ENCODE results near the gene BCAT1.

- no peak for TF ChIP-seq EP300 (IDR thresholded peaks at IDR 0.05; ENCODE audit: low read depth)
- TF ChIP-seq CTCF (IDR thresholded peaks at IDR 0.05) = no peak
- TF ChIP-seq POLR2A (IDR thresholded peaks at IDR 0.05) = no peak
- TF ChIP-seq POLR2AphosphoS5 (IDR thresholded peaks at IDR 0.05) = no peak
Measured at GRCh38 chr12:24822121-24822899, 126.6 kb downstream of the BCAT1 start.

All from transverse colon (tissue), 4 donors.